HG02678 (cell line): ENCODE results near the gene DDX31.
A peak's percentile ranks its signal among the peaks of the same experiment; 100 is the strongest.
"Not testable (repeated sequence)": the region's sequence is repeated elsewhere in the genome, so short reads cannot be mapped to it uniquely, and the experiment has no call there.

Experiments used
- ATAC-seq: cut with Tn5 transposase; IDR thresholded peaks from one replicate; pipeline ENCODE4 v1.9.1; 2021; ENCODE audit warnings: mild to moderate bottlenecking, moderate library complexity; ENCODE audit not compliant: unreplicated experiment

DDX31 gene

GRCh38 chr9:132669698-132670456 lies at the start of gene DDX31:
DDX31 (minus strand) TSS chr9:132669983; CDS start chr9:132669934, 49 bp downstream.
- peak; percentile 67 for ATAC-seq

- not testable (repeated sequence) for ATAC-seq
These were observed 48.7 kb upstream of the DDX31 start for GRCh38 chr9:132718381-132718928.

GRCh38 chr9:132717326-132717945 lies 47.7 kb upstream of the DDX31 start:
- no peak for ATAC-seq

GRCh38 chr9:132716007-132716406 lies 46.2 kb upstream of the DDX31 start:
- ATAC-seq: no peak

- ATAC-seq: no peak
These were observed 43.0 kb upstream of the DDX31 start for GRCh38 chr9:132712753-132713152.

GRCh38 chr9:132711846-132712245 lies 42.1 kb upstream of the DDX31 start:
- ATAC-seq: no peak

GRCh38 chr9:132711152-132711551 lies 41.4 kb upstream of the DDX31 start:
- not testable (repeated sequence) for ATAC-seq

- no peak for ATAC-seq
These were observed 40.5 kb upstream of the DDX31 start for GRCh38 chr9:132710333-132710732.

GRCh38 chr9:132708769-132709430 lies 39.1 kb upstream of the DDX31 start:
- no peak for ATAC-seq

- ATAC-seq: no peak
These were observed 38.5 kb upstream of the DDX31 start for GRCh38 chr9:132708239-132708638.

GRCh38 chr9:132703336-132703735 lies 33.6 kb upstream of the DDX31 start:
- ATAC-seq: no peak

GRCh38 chr9:132702254-132702653 lies 32.5 kb upstream of the DDX31 start:
- no peak for ATAC-seq

GRCh38 chr9:132699956-132700355 lies 30.2 kb upstream of the DDX31 start:
- no peak for ATAC-seq

- no peak for ATAC-seq
These were observed 29.2 kb upstream of the DDX31 start for GRCh38 chr9:132698989-132699388.

GRCh38 chr9:132697230-132697629 lies 27.4 kb upstream of the DDX31 start:
- no peak for ATAC-seq

- ATAC-seq: no peak
These were observed 24.4 kb upstream of the DDX31 start for GRCh38 chr9:132694144-132694543.

GRCh38 chr9:132690696-132691095 lies 20.9 kb upstream of the DDX31 start:
- no peak for ATAC-seq

GRCh38 chr9:132683873-132684272 lies 14.1 kb upstream of the DDX31 start:
- ATAC-seq: no peak

GRCh38 chr9:132681561-132681960 lies 11.8 kb upstream of the DDX31 start:
- no peak for ATAC-seq

- ATAC-seq: no peak
These were observed 10.3 kb upstream of the DDX31 start for GRCh38 chr9:132679946-132680625.

- no peak for ATAC-seq
These were observed 8.2 kb upstream of the DDX31 start for GRCh38 chr9:132677976-132678375.
